Panc1 (cell line): Measurements from ENCODE around the gene DMRT3.

Experiments used
- CTCF ChIP-seq: fragments of 450-650 bp; IDR thresholded peaks from 2 replicates; pipeline ENCODE4 v1.5.1; 2017; ENCODE audit warnings: mild to moderate bottlenecking
- REST ChIP-seq, 2 experiments: IDR thresholded peaks; 2 replicates each; pipeline ENCODE4 v1.6.1; 2011 to 2012; ENCODE audit warnings: low read depth in 2 of 2, control low read depth in 1 of 2, low read length in 1 of 2, mild to moderate bottlenecking in 1 of 2, moderate library complexity in 1 of 2; ENCODE audit not compliant: insufficient read depth in 1 of 2
- TCF7L2 ChIP-seq: IDR thresholded peaks from 2 replicates; pipeline ENCODE4 v1.6.1; 2011; ENCODE audit warnings: mild to moderate bottlenecking, low read depth, low read length, inconsistent platforms

- no peak for TF ChIP-seq CTCF
- TF ChIP-seq REST (IDR thresholded peaks at IDR 0.05; ENCODE audit: insufficient read depth in 1 of 2, low read depth in 2 of 2, low read length in 1 of 2): no peak
- no peak for TF ChIP-seq TCF7L2
Observed at GRCh38 chr9:950139-950538, 26.3 kb upstream of the DMRT3 start.
